G401 (cell line): ENCODE data around the gene GP5. TPM values are rescaled to one million over a fixed set of nuclear protein-coding genes. Genes with fewer than 3 reads are reported as not detected.

Experiments used
- DNase-seq: peaks from one replicate; pipeline ENCODE4 v3.0.0-alpha.2; 2015; ENCODE audit warnings: low spot score
- in situ Hi-C: cut with HindIII; loops from 2 replicates; pipeline ENCODE4 v1.10.0; 2016; ENCODE audit warnings: low sequenced_read_pairs, mixed read lengths
- total RNA-seq: library from RNA; depleted of rRNA; stranded (reverse); fragments of >200 nt; shearing (Covaris generic); gene quantifications from 2 replicates; pipeline ENCODE4 v1.2.3, GENCODE V29; 2014

Gene GP5
- total RNA-seq, 1 experiment from 2014 or later, result not detected

DNA sequence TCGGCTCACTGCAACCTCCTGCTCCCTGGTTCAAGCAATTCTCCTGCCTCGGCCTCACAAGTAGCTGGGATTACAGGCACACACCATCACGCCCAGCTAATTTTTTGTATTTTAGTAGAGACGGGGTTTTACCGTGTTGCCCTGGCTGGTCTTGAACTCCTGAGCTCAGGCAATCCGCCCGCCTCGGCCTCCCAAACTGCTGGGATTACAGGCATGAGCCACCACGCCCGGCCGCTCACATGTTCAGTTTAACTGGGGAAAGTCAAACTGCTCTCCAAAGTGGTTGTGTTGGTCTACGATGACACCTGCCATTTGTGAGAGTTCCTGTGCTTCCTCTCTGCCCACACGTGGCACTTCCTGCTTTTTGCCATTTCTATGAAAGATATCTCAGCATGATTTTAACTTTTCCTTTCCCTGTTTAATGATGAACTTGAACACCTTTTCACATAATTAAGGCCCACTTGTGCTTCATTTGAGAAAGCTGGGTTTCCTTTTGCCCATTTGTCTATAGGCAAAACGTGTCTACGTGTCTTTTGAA, 877 bp upstream of the GP5 start:
- no peak for DNase-seq
- in situ Hi-C loops, result no loop called here

DNA sequence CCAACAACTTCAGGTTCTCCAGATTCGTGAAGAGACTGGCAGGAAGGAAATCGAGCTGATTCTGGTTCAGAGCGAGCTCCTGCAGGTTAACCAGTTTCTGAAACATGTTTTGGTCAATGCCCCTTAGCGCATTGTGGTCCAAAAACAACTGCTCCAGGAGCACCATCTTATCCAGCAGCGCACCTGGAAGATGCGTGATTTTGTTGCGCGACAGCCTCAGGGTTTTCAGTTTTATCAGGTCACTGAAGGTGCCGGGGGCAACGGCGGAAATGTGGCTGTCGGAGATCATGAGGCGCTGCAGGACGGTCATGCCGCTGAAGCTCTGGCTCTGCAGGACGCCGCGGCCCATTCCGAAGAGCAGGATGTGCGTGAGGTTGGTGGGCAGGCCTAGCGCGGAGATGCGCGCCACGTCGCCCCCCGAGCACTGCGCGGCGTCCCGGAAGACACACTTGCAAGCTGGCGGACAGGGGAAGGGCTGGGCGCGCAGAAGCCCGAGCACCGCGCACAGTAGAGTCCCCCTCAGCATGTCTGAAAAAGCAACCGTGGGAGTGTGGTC, 1.2 kb downstream of the GP5 start:
- no peak for DNase-seq
- in situ Hi-C loops, result no loop called here

DNA sequence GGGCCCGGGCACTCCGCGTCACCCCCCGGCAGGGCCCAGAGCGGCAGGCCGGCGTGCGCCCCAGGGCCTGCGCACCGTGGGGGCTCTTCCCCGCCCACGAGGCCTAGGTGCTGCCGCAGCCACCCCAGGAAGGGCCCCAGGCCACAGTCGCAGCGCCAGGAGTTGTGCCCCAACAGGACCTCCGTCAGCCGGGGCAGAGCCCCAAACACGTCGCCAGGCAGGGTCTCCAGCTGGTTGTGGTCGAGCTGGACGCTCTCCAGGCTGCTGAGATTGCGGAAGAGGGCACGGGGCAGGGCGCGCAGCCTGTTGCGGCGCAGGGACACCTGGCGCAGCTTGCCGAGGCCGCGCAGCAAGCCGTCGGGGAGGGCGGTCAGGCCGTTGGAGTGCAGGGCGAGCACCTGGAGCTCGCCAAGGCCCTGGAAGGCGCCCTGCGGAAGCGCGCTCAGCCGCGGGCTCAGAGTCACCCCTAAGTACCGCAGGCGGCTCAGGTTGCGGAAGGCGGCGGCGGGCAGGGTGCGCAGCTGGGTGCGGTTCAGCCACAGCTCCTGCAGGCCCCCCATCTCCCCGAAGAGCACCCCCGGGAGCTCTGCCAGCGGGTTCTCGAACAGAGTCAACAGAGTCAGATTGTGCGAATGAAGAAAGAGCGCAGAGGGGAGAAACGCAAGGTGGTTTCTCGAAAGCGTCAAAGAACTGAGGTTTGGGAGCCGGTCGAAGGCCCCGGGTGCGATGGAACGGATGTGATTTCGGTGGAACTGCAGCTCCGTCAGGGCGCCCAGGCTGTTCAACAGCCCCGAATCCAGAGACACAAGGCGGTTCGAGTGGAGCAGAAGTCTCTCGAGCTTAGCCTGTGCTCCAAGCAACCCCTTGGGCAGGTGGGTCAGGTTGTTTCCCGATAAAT, 2.0 kb downstream of the GP5 start:
- in situ Hi-C loops, result no loop called here

DNA sequence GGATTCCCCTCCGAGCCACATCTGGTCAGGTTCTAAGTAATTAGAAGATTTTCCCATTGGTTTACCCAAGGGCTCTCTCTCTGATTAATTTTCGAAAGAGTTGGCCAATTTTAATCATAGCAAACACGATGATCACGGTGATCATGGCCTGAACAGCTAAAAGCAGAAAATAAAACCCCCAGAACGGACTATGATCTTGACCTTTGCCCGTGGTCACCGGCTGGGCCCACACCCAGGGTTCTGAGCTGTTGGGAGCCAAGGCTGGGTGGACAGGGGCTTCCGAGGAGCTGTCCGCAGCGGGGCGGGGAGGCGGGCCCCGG, 2.6 kb downstream of the GP5 start:
- in situ Hi-C loops, result no loop called here
- DNase-seq, result no peak

More for the DNA sequence above, 2.0 kb downstream of the GP5 start:
- no peak for DNase-seq

DNA sequence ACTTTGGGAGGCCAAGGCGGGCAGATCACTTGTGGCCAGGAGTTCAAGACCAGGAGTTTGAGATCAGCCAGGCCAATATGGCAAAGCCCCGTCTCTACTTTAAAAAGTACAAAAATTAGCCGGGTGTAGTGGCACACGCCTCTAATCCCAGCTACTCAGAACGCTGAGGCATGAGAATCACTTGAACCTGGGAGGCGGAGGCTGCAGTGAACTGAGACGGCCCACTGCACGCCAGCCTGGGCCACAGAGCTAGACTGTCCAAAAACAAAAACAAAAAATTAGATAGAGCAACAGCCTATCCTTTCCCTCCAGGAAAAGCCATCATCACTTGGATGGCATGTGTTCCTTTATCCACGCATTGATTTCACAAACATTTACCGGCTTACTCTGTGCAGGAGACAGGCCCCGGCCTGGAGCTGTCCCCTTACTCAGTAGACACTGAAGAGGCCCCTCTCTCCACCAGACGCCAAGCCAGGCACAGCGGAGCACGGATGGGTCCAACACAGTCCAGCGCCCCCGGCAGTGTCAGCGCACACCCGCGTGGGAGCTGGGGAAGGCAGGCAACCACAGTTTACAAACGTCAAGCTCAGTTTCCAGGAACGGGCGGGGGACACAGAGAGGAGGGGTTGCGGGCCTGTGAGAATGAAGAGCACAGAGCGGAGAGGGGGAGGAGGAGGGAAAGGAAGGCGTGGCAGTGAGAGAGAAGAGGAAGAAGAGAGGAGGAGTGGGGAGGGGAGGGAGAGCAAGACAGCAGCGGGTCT, 3.1 kb downstream of the GP5 start:
- no peak for DNase-seq

DNA sequence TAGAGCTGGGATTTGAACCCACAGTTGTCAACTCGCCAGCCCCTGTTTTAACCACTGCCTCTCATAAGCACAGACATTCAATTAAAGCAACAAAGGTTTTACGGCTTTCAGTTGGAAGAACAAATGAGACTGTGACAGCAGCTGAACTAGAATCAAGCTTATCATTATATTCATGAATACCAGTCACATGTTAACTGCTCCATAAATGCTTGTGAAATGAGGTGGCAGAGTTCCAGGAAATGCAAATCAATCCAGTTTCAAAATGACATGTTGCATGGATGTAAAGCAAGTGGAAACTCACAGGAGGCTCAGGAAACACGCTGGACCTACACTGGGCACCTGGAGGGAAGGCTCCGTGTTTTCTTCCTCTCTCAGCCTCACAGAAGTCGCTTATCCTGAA, 3.9 kb downstream of the GP5 start:
- in situ Hi-C loops, result no loop called here

More for the DNA sequence above, 3.1 kb downstream of the GP5 start:
- in situ Hi-C loops, result no loop called here

DNA sequence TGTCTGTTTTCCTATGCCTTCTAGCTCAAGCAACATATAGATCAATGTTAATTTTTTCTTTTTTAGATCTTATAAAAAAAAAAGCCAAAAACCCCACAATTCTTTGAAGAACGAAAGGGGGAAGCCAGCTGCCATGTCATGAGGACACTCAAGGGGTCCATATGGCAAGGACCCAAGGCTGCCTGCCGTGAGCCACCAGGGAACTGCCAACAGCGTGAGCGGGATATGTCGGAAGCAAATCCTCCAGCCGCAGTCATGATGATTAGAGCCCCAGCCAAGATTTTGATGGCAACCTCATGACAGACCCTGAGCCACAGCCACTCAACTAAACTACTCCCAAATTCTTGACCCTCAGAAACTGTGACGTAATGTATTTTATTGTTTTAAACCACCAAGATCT, 6.5 kb downstream of the GP5 start:
- no peak for DNase-seq

More for the DNA sequence above, 3.9 kb downstream of the GP5 start:
- no peak for DNase-seq

DNA sequence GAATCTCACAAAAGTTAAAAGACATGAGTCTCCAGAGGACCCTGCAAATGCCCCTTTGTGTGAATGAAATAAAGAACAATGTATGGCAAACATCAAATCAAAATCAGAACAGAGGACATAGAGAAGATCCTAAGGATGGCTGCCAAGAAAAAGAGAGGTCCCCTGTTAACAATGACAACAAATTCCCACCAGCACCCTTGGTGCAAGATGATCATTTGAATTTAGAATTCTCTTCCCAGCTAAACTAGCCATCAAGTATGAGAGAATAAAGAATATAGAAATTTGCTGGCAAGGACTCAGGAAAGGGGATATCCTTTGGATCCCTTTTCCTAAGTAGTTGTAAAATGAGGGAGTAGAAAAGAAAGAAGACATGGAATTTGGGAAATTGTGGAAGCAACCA, 8.2 kb downstream of the GP5 start:
- no peak for DNase-seq
- in situ Hi-C loops, result no loop called here

More for the DNA sequence above, 6.5 kb downstream of the GP5 start:
- in situ Hi-C loops, result no loop called here

DNA sequence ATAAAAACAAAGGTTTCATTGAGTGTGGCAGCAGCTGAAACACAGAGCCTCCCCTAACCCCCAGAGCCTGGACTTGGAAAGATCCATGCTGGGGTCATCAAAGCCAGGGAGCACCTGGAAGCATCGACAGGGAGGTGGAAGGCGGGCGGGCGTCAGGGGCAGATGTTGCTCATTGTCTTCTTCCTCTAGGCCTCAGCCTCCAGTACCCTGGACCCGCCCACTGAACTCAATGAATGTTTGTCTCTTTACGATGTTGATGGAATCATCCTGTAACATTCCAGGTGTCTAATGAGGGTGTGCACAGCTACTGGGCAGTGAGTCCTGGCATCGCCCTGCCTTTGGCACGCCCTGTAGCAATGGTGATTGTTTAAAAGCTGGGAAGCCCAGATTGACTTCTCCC, 9.8 kb downstream of the GP5 start:
- in situ Hi-C loops, result no loop called here
- DNase-seq, result no peak

DNA sequence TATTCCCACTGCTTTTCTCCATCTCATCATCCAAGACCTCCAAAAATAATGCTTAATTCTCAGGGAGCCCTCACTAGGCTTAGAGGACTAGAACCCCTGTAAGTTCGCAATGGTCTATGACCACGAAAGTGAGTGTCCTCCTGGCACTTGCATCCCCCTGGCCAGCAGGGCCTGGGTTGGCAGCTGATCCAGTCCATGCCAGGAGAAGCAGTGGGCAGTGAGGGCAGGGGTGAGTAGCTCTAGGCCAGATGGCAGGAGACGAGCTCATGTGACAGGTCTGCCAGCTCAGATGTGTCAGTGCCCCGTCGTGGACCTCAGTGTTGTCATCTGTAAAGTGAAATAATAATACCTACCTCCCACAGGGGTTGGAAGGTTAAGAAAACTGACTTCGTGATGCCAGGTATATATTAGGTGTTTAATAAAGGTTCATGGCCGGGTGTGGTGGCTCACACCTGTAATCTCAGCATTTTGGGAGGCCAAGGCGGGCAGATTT, 11.1 kb downstream of the GP5 start:
- in situ Hi-C loops, result no loop called here
- no peak for DNase-seq

DNA sequence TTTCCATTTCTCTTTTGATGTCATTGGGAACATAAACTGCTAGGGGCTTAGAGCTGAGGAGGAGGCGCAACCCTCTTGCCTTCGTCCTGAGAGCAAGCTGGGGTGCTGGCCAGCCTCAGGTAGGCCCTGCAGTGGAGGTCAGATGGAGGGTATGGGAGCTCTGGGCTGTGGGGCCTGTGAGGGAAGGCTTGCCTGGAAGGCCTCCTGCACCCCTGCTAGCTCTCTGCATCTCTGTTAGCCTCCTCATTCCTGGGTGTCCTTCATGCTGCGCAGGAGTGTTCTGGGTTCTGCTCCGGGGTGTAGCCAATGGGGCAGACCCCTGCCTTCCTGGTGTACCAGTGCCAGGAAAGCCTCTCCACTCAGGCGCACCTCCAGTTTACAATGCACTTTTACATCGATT, 11.8 kb downstream of the GP5 start:
- in situ Hi-C loops, result no loop called here
- no peak for DNase-seq

DNA sequence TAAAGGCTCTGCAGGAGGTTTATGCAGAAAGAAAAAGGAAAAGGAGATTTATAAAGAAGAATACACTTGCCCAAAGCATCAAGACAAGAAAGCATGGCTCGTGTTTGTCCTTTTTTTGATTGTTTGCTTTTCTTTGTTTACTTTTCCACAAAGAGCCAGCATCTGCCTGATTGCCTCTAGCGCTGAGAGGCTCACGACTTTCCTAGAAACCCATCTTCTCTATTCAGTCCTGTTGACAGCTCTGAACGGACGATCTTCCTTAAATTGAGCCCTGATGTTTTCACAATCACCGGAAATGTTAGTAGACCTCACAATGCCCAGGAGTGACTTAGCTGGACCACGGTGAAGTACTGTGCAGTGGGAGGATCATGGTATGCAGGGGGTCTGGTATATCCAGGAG, 12.4 kb downstream of the GP5 start:
- in situ Hi-C loops, result no loop called here
- DNase-seq, result no peak

DNA sequence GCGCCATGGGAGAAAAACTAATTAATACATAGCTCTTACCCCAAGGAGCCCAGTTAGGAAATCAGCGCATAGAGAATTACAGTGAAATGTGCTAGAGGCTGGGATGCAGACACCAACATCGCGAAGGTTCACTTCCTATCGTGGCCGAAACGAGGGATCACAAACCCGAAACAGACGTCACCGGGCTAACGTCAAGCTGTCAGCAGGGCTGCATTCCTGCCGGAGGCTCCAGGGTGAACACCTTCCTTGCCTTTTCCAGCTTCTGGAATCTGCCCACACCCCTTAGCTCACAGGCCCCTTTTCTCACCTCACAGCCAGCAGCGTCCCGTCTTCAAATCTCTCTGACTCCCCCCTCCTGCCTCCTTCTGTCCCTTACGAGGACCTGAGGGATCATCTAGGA, 13.0 kb downstream of the GP5 start:
- DNase-seq, result no peak
- in situ Hi-C loops, result no loop called here

DNA sequence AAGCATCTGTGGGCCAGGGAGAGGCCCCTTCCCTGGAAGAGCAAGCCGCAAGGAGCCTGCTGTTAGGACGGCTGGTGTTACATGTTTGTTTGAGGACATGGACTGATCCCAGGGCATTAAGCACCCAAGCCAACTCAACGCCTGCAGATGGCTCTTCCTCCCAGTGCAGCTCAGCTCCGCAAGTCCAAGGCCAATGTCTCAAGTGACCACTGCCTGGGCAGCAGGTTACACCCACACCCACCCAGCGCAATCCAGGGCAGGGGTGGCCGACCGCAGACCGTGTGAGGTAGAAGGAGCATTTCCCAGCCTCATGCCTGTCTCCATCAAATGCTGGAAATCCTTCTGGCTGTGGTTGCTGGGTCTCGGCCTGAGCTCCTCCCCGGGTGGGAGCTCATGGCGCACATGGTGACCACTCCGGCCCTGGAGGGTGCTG, 14.5 kb downstream of the GP5 start:
- in situ Hi-C loops, result no loop called here
- DNase-seq, result no peak

DNA sequence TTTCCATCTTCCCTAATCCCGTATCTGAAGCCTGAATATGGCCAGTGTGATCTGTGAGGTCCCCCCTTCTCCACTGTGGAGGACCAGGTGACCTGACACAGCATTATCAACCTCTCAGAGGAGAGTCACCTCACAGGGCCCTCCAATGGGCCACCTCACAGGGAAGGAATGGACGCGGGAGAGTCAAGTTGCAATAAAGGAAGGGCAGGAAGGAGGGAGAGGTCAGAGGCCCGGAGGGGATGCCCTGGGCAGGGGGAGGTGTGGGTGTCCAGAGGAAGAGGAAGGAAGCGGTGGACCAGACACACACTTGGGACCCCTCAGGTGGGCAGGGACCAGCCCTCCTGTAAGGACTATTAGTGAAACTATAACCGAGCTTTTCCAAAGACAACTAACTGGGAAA, 14.9 kb downstream of the GP5 start:
- no peak for DNase-seq
- in situ Hi-C loops, result no loop called here

DNA sequence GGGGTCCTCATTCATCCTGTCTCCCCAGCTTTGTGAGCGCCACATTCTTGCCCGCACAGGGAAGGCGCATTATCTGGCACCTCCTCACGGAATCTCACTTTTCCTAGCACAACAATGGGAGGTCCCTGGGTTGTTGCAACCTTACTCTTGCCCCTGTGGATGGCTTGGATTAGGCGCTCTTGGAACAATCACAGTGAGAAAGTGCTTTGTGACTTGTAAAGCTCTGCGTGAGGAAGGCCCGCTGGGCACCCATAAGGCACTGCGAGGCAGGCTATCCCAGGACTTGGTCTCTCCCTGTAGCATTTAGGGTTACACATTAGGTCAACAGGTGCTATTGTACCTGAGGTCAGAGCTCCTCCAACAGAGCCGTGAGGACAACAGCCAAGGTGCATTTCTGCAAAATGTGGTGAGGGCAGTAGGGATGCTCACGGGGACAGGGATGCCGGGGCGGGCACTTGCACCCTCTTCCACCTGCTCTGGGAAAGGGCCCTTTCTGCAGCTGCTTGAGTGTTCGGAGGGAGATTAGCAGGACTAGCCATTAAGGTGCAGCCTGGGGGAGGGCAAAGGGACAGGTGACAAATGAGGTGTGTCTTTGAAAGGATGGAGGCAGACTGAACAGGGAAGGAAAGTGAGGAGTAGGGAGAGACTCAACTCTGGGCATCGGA, 15.7 kb downstream of the GP5 start:
- DNase-seq, result no peak
- in situ Hi-C loops, result no loop called here

DNA sequence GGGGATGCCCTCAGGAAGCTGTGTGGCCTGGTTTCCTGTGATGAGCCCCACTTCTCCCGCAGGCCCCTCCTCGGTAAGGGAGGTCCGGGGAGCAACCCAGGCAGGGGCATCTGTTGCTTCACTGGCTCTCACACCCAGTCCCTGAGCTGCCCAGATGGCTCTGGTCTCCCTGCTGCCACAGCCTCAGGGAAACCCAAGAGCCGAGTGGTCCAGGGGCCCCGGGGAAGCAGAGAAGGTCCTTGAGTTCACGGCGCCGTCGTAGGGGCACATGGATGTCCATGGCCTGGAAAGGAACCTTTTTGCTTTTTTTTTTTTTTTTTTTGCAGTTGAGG, 16.2 kb downstream of the GP5 start:
- in situ Hi-C loops, result no loop called here
- no peak for DNase-seq

DNA sequence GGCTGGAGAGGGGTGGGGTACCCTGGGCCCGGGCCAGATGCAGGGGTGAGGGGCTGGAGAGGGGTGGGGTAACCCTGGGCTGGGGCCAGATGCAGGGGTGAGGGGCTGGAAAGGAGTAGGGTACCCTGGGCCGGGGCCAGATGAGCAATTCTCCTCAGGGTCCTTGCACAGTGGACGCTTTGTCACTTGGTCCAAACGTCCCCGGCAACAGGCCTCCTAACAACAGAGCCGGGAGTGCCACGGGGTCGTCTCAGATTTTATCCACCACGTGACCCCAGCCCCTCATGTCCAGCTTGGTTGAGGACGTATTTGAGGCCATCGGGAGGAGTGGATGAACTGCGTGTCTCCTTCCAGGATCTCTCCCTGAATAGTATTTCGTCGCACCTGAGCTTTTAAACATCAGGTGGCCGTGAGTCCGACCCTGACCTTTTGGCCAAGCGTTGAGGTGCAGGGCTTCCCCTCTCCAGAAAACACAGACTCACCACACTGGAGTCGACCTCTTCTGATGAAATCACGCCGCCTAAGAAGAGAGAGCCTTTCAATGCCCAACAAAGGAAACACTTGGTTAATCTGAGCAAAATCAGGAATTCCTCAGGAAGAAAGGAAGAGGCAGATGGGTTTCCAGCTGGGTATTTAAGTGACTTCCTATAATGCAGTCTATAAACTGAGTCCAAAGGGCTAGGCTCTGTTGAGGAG, 16.7 kb downstream of the GP5 start:
- no peak for DNase-seq
- in situ Hi-C loops, result no loop called here

DNA sequence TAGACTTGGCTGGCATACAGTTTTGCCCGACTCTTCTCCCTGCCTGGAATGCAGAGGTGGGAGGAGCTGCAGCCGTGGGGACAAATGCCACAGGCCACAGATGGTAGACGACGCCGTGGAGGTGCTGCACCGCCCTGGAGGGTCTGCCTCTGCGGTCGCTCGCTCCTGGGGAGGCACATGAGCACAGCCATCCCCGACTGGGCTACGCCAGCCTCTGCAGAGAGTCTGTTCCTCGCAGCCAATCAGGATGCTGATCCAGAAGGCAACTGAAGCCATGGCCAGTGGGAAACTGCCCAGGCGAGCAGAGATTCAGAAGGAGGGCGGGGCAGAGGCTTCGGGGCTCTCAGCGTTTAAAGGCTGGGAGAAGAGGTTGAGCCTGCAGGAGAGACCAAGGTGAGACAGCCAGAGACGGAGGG, 17.6 kb downstream of the GP5 start:
- in situ Hi-C loops, result no loop called here
- DNase-seq, result peak; percentile 21
